IgD-negative memory B cell (primary cell): Measurements from ENCODE around the gene PYROXD2. TPM values are rescaled to one million over a fixed set of nuclear protein-coding genes. Genes with fewer than 3 reads are reported as not detected.
"Not testable (repeated sequence)": the region's sequence is repeated elsewhere in the genome, so short reads cannot be mapped to it uniquely, and the experiment has no call there.

Experiments
- H3K27ac Mint-ChIP-seq, 3 donors: one replicate each; pipeline ENCODE4 v1.8.0; 2020 to 2022; ENCODE audit warnings: mild to moderate bottlenecking in 3 of 3, mixed read lengths in 3 of 3, moderate library complexity in 1 of 3
- H3K27me3 Mint-ChIP-seq: one replicate; pipeline ENCODE4 v1.8.0; 2021; ENCODE audit warnings: mixed read lengths
- H3K36me3 Mint-ChIP-seq: one replicate; pipeline ENCODE4 v1.8.0; 2020; ENCODE audit warnings: mild to moderate bottlenecking, mixed read lengths
- H3K4me1 Mint-ChIP-seq, 3 donors: one replicate each; pipeline ENCODE4 v1.8.0; 2020 to 2022; ENCODE audit warnings: mixed read lengths in 3 of 3, mild to moderate bottlenecking in 1 of 3
- H3K4me3 Mint-ChIP-seq, 4 donors: one replicate each; pipeline ENCODE4 v1.8.0; 2020 to 2022; ENCODE audit warnings: mild to moderate bottlenecking in 4 of 4, mixed read lengths in 4 of 4, moderate library complexity in 3 of 4
- H3K9me3 Mint-ChIP-seq, 3 donors: one replicate each; pipeline ENCODE4 v1.8.0; 2020 to 2021; ENCODE audit warnings: mixed read lengths in 3 of 3, mild to moderate bottlenecking in 1 of 3
- polyA plus RNA-seq: library from polyadenylated mRNA; unstranded; fragments of 300-500 nt; fragmentation: Illumina TruSeq; gene quantifications from one replicate; pipeline ENCODE4 v1.2.3, GENCODE V29; 2021

The PYROXD2 gene
- polyA plus RNA-seq, 1 donor from 2014 or later = 0.58 TPM

DNA sequence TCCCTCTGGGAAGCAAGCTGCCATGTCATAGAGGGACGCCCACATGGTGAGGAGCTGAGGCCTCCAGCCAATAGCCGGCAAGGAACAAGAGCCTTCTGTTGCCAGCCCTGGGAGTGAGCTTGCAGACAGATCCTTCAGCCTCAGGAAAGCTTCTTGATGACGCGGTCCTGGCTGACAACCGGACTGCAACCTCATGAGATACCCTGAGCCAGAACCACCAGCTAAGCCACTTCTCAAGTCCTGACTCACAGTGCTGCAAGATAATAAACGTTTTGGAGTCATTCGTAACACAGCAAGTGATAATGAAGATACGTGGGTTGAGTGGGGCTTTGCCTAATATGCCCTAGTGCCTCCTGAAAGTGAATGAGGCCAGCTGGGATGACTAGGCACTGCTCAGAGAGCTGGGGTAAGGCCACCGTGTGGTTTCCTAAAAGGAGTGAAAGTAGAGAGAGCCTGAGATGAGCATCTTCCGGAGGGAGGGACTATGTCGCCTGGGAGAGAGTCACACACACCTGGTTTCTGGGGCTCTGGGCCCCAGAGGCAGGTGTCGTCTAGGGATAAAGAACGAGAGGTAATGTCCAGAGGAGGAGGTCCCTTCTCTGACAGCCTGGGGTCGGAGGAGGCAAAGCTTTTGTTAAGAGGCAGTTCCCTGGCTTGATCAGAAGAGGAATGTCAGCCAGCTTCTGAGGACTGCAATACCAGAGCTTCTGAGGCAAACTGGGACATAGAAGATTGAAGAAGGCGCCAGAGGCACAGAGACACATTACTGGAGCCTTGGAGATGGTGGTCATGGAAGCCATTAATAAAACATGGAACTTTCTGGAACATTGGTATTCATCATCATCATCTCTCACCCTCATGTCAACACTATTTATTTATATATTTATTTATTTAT lies 53.6 kb downstream of the PYROXD2 start:
- Mint-ChIP-seq H3K27me3 (peaks cover 13% of the 10 kb centered on the region), H3K4me1 (peaks cover 0 to 11% (median 10%) of the 10 kb centered on the region in 3 donors), H3K9me3 (peaks cover 0 to 4% (median 0%) of the 10 kb centered on the region in 3 donors), H3K4me3 (no peak overlapping the region), H3K27ac (no peak overlapping the region), H3K36me3 (peaks cover 3% of the 10 kb centered on the region)

DNA sequence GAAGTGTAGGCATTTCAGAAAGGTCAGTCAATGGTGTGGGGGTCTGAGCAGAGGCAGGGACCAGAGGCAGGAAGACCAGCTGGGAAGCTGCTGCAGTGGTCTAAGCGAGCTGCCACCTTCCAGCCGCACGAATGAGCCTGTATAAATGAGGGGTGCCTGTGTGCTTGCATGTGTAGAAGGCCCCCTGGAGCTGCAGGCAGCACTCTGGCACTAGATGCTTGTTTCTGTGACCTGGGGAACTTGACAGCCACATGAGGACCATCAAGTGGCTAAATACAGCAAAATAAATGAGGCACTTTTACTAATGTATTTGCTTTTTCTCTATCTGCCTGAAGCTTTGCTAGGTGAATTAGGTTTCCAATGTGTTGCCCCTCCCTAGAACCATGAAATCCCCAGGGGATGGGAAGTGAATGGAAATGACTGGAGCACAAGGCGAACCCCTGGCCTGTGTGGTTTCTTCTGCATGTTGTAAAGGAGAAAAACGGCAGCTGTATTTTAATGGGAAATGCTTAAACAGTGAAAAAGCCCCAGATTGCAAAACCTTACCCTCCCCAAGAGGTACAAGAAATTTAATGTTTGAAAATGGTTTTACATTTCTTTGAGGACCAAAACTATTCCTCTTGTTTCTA lies 57.7 kb downstream of the PYROXD2 start:
- no peak overlapping the region for H3K4me3 Mint-ChIP-seq
- H3K36me3 Mint-ChIP-seq = peaks cover 6% of the 10 kb centered on the region
- no peak overlapping the region for H3K27ac Mint-ChIP-seq
- H3K27me3 Mint-ChIP-seq = peaks cover 34% of the 10 kb centered on the region
- H3K9me3 Mint-ChIP-seq = peaks cover 0 to 4% (median 0%) of the 10 kb centered on the region in 3 donors
- H3K4me1 Mint-ChIP-seq = peaks cover 7 to 13% (median 11%) of the 10 kb centered on the region in 3 donors

GRCh38 chr10:98354491-98354890 lies 60.5 kb downstream of the PYROXD2 start:
- Mint-ChIP-seq H3K27me3 (peaks cover 42% of the 10 kb centered on the region), H3K4me3 (no peak overlapping the region), H3K36me3 (peaks cover 2% of the 10 kb centered on the region), H3K4me1 (peaks cover 7 to 15% (median 15%) of the 10 kb centered on the region in 3 donors), H3K9me3 (peaks cover 0 to 4% (median 0%) of the 10 kb centered on the region in 3 donors), H3K27ac (no peak overlapping the region)

DNA sequence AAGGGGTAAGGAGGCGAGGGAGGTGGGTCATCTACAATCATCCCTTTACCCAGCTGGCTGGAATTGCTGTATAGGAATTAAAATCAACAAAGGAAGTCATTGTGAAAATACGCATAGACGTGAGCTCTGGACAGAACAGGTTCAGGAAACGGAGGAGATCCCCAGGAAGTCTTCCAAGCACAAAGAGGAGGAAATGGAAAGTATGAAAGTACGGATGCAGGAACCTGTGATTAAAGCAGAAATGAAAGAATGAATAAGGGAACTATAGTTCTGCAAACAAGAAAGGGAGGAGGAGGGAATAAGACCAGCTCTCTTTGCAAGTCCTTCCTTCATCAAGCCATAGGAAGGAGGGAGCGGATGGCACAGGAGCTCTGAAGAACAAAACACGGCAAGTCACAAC lies 61.8 kb downstream of the PYROXD2 start:
- H3K4me3 Mint-ChIP-seq = no peak overlapping the region
- H3K4me1 Mint-ChIP-seq = peaks cover 5 to 22% (median 21%) of the 10 kb centered on the region in 3 donors
- peaks cover 2% of the 10 kb centered on the region for H3K36me3 Mint-ChIP-seq
- peaks cover 0 to 3% (median 0%) of the 10 kb centered on the region in 3 donors for H3K9me3 Mint-ChIP-seq
- H3K27ac Mint-ChIP-seq = no peak overlapping the region
- H3K27me3 Mint-ChIP-seq = peaks cover 43% of the 10 kb centered on the region

- Mint-ChIP-seq H3K4me3 (no peak overlapping the region), H3K4me1 (peaks cover 5 to 22% (median 21%) of the 10 kb centered on the region in 3 donors), H3K27me3 (peaks cover 35% of the 10 kb centered on the region), H3K36me3 (peaks cover 2% of the 10 kb centered on the region), H3K9me3 (peaks cover 0 to under 1% (median 0%) of the 10 kb centered on the region in 3 donors), H3K27ac (peak overlapping the region in 1 of 3 donors; percentile 26)
These were observed 63.1 kb downstream of the PYROXD2 start for GRCh38 chr10:98351831-98352402.

DNA sequence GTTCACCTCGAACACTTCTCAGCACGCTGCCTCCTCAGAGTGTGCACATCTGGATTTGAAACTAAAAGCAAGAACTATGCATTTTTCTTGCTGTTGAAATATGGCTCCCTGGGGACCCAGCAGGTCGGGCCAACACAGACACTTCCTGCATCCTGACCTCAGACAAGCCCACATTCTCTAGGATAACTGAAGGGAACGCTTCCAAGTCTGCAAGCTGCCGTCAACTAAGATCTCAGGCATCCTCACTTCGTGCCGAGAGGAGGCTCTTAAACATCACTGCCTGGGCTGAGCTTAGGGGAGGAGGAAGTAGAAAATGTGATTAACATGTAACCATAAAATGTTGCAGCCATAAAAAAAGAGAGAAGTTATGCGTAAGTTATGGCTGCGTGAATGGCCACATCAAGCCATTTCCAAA lies 65.5 kb downstream of the PYROXD2 start:
- H3K27me3 Mint-ChIP-seq = peaks cover 30% of the 10 kb centered on the region
- H3K9me3 Mint-ChIP-seq = peaks cover 0 to 3% (median 2%) of the 10 kb centered on the region in 3 donors
- peak overlapping the region; percentile 74 to 94 (median 81) for H3K4me3 Mint-ChIP-seq
- H3K36me3 Mint-ChIP-seq = peaks cover 4% of the 10 kb centered on the region
- H3K4me1 Mint-ChIP-seq = peaks cover 5 to 23% (median 22%) of the 10 kb centered on the region in 3 donors
- H3K27ac Mint-ChIP-seq = peak overlapping the region in 2 of 3 donors; percentile 10 to 89

- H3K4me3 Mint-ChIP-seq = peak overlapping the region in 1 of 4 donors; percentile 60
- H3K36me3 Mint-ChIP-seq = peaks cover 2% of the 10 kb centered on the region
- H3K27me3 Mint-ChIP-seq = peaks cover 19% of the 10 kb centered on the region
- no peak overlapping the region for H3K27ac Mint-ChIP-seq
- H3K4me1 Mint-ChIP-seq = peaks cover 2 to 29% (median 18%) of the 10 kb centered on the region in 3 donors
- peaks cover 0 to 3% (median 2%) of the 10 kb centered on the region in 3 donors for H3K9me3 Mint-ChIP-seq
These were observed 68.1 kb downstream of the PYROXD2 start for GRCh38 chr10:98346847-98347246.

DNA sequence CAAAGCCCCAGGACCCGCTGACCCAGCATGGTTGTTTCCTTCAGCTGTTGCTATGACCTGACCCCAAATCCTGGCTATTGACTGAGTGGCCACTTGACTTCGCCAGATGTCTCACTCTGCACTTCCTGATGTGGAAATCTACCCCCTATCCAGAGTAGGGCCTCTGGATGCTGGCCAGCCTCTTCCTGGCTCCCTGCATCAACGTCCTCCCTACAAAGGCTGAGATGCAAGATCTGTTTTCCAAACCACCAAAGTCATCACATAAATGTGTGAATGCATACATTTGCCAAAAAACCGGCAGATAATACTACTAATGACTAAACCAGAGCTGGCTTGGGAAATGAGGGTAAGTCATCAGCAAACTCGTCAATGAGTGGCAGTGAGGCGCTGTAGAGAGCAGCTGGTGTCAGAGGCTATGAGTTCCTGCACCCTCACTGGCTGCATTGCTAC lies 70.4 kb downstream of the PYROXD2 start:
- Mint-ChIP-seq H3K4me3 (no peak overlapping the region), H3K27me3 (peaks cover 17% of the 10 kb centered on the region)

GRCh38 chr10:98341701-98342100 lies 73.3 kb downstream of the PYROXD2 start:
- not testable (repeated sequence) for H3K27ac Mint-ChIP-seq

More for the DNA sequence above, 70.4 kb downstream of the PYROXD2 start:
- Mint-ChIP-seq H3K9me3 (peaks cover 0 to 3% (median 2%) of the 10 kb centered on the region in 3 donors), H3K4me1 (peaks cover 18 to 36% (median 26%) of the 10 kb centered on the region in 3 donors), H3K36me3 (peaks cover 2% of the 10 kb centered on the region), H3K27ac (no peak overlapping the region)

DNA sequence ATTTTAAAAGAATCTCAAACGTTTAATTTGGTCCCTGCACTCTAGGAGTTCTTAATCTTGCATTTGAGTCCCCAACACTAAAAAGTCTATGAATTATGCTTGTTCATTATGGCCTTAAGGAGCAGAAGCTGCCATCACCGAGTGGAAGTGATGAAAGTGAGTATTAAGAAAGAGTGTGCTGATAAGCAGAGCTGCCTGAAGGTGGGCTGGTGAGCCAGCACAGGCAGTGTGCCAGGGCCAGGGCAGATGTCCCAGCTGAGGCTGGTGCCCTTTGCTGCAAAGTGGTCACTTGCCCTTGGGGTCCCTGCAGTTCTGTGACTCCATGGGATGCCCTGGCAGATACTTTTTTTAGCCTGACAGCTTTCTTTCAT lies 74.1 kb downstream of the PYROXD2 start:
- peaks cover 19 to 38% (median 25%) of the 10 kb centered on the region in 3 donors for H3K4me1 Mint-ChIP-seq
- no peaks in the 10 kb centered on the region for H3K9me3 Mint-ChIP-seq
- H3K4me3 Mint-ChIP-seq = peak overlapping the region in 2 of 4 donors; percentile 89 to 93
- peaks cover 10% of the 10 kb centered on the region for H3K27me3 Mint-ChIP-seq
- H3K27ac Mint-ChIP-seq = peak overlapping the region in 1 of 3 donors; percentile 1
- H3K36me3 Mint-ChIP-seq = peaks cover 2% of the 10 kb centered on the region

More at GRCh38 chr10:98341701-98342100, 73.3 kb downstream of the PYROXD2 start:
- H3K36me3 Mint-ChIP-seq, H3K4me3 Mint-ChIP-seq, H3K9me3 Mint-ChIP-seq: not testable (repeated sequence)
- peaks cover 19 to 38% (median 25%) of the 10 kb centered on the region in 3 donors for H3K4me1 Mint-ChIP-seq
- peaks cover 13% of the 10 kb centered on the region for H3K27me3 Mint-ChIP-seq

DNA sequence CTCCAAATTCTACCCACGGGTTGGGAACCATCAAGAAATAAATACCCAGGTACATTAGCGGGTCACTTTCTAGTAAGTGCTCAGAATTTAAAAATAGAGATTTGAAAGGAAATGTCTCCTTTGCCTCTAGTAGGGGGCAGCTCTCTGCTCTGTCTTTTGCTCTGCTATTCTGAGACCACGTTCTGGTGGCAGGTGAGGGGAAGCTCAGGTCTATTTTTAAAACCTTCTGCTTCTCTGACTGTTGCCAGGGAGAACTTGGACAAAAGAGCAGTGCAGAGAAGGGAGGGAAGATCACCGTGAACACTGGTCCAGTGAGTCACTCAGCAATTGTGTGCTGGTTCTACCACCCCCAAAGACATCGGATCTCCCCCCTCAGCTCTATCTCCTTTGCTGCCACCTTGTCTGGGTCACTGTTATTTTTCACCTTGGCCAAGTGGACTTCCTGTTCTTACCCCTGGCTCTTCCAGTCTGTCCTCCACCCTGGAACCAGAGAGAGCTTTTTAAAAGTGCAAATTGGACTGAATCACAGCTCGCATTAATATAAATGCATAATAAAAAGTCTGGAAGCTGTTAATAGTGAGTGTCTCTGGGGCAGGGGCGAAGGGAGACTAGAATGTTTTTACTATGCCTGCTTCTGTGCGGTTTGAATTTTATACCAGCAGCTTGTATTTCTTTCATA lies 74.6 kb downstream of the PYROXD2 start:
- H3K36me3 Mint-ChIP-seq = peaks cover 2% of the 10 kb centered on the region
- no peaks in the 10 kb centered on the region for H3K9me3 Mint-ChIP-seq
- peaks cover 10% of the 10 kb centered on the region for H3K27me3 Mint-ChIP-seq
- peak overlapping the region in 2 of 3 donors; percentile 1 to 87 for H3K27ac Mint-ChIP-seq
- H3K4me1 Mint-ChIP-seq = peaks cover 19 to 38% (median 25%) of the 10 kb centered on the region in 3 donors
- H3K4me3 Mint-ChIP-seq = peak overlapping the region; percentile 4 to 93 (median 80)

DNA sequence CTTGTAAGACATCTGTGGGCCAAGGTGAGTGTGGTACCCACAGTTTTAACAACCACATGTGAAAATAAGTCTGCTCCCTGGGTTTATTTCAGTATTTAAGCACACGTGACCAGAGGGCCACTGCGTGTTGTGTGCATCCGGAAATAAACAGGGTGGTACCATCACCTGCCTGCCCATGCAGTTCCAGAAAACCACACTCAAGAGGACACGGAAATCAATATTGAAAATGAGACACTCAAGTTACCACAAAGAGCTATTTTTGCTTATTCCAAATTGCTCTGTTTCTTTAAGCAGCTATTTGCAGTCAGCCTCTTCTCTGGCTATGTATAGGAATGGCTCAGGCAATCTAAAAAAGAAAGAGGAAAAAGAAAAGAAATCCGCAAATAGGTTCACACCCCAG lies 75.2 kb downstream of the PYROXD2 start:
- Mint-ChIP-seq H3K36me3 (peaks cover under 1% of the 10 kb centered on the region), H3K4me1 (peaks cover 19 to 38% (median 23%) of the 10 kb centered on the region in 3 donors), H3K27ac (peak overlapping the region; percentile 1 to 87 (median 8)), H3K27me3 (peaks cover 10% of the 10 kb centered on the region), H3K4me3 (peak overlapping the region; percentile 4 to 93 (median 80)), H3K9me3 (no peaks in the 10 kb centered on the region)

GRCh38 chr10:98338896-98339295 lies 76.1 kb downstream of the PYROXD2 start:
- peaks cover 17 to 35% (median 23%) of the 10 kb centered on the region in 3 donors for H3K4me1 Mint-ChIP-seq
- peak overlapping the region in 2 of 4 donors; percentile 56 for H3K4me3 Mint-ChIP-seq
- H3K9me3 Mint-ChIP-seq = no peaks in the 10 kb centered on the region
- peaks cover 7% of the 10 kb centered on the region for H3K27me3 Mint-ChIP-seq
- H3K36me3 Mint-ChIP-seq = peaks cover 1% of the 10 kb centered on the region
- H3K27ac Mint-ChIP-seq = no peak overlapping the region

DNA sequence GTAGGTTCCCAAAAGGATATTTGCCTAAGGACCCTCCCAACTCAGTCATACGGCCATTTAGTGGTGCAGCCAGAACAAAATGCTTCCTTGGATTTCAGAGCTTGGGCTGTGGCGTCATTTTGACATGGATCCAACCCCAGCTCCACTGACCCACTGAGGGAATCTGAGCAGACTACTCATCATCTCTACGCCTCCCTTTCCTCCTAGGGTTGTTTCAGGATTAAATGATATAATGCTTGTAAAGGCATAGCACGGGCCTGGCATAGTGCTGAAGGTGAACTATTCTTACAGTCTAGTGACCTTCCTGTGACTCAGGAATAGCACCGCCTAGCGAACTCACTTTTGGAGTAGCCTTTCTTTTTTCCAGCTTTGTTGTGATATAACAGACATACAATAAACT lies 76.7 kb downstream of the PYROXD2 start:
- Mint-ChIP-seq H3K4me3 (peak overlapping the region in 1 of 4 donors; percentile 44), H3K27me3 (peaks cover 7% of the 10 kb centered on the region), H3K27ac (peak overlapping the region in 1 of 3 donors; percentile 32), H3K9me3 (no peaks in the 10 kb centered on the region), H3K4me1 (peaks cover 18 to 30% (median 23%) of the 10 kb centered on the region in 3 donors), H3K36me3 (peaks cover 1% of the 10 kb centered on the region)
